ENCODE results near the gene URM1.

DNA sequence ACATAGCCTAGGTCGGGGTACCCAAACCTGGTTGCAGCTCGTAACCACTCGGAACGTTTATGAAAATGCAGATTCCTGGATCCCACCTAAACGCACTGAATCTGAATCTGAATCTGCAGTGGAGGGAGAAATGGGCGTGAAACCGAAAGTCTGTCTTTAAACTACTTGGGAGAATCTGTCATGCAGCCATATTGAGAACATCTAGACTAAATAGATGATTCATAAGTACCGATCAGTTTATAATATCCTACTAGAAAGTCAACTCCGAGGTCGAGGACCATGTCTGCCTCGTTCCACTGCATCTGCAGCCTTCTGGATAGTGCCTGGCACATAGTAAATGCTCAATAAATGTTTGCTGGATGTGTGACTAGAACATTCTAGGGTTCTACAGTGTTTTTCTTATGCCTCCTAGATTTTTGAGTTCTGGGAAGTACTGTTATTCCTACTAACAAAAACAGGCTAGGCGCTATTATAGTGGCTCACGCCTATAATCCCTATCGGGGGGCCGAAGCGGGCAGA, 47.9 kb upstream of the URM1 start:
- TF ChIP-seq, protein P1, sequence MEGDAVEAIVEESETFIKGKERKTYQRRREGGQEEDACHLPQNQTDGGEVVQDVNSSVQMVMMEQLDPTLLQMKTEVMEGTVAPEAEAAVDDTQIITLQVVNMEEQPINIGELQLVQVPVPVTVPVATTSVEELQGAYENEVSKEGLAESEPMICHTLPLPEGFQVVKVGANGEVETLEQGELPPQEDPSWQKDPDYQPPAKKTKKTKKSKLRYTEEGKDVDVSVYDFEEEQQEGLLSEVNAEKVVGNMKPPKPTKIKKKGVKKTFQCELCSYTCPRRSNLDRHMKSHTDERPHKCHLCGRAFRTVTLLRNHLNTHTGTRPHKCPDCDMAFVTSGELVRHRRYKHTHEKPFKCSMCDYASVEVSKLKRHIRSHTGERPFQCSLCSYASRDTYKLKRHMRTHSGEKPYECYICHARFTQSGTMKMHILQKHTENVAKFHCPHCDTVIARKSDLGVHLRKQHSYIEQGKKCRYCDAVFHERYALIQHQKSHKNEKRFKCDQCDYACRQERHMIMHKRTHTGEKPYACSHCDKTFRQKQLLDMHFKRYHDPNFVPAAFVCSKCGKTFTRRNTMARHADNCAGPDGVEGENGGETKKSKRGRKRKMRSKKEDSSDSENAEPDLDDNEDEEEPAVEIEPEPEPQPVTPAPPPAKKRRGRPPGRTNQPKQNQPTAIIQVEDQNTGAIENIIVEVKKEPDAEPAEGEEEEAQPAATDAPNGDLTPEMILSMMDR (IDR thresholded peaks at IDR 0.05): no peak
- TF ChIP-seq POLR2AphosphoS5 (IDR thresholded peaks at IDR 0.05; ENCODE audit: low read depth, low read length): no peak
- TF ChIP-seq, protein P2, sequence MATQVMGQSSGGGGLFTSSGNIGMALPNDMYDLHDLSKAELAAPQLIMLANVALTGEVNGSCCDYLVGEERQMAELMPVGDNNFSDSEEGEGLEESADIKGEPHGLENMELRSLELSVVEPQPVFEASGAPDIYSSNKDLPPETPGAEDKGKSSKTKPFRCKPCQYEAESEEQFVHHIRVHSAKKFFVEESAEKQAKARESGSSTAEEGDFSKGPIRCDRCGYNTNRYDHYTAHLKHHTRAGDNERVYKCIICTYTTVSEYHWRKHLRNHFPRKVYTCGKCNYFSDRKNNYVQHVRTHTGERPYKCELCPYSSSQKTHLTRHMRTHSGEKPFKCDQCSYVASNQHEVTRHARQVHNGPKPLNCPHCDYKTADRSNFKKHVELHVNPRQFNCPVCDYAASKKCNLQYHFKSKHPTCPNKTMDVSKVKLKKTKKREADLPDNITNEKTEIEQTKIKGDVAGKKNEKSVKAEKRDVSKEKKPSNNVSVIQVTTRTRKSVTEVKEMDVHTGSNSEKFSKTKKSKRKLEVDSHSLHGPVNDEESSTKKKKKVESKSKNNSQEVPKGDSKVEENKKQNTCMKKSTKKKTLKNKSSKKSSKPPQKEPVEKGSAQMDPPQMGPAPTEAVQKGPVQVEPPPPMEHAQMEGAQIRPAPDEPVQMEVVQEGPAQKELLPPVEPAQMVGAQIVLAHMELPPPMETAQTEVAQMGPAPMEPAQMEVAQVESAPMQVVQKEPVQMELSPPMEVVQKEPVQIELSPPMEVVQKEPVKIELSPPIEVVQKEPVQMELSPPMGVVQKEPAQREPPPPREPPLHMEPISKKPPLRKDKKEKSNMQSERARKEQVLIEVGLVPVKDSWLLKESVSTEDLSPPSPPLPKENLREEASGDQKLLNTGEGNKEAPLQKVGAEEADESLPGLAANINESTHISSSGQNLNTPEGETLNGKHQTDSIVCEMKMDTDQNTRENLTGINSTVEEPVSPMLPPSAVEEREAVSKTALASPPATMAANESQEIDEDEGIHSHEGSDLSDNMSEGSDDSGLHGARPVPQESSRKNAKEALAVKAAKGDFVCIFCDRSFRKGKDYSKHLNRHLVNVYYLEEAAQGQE (IDR thresholded peaks at IDR 0.05; ENCODE audit: insufficient read depth in 1 of 2, low read depth in 2 of 2, low read length in 1 of 2): no peak

All from Panc1 (cell line).